Gastrocnemius medialis (tissue), 4 donors: Measurements from ENCODE around the gene PACSIN2.

Experiments
- CTCF ChIP-seq, 5 experiments: fragments of 450-650 bp in 3 of 5; fragments of 200-600 bp in 2 of 5; sonication (generic) in 2 of 5; IDR thresholded peaks in 4 of 5; conservative IDR thresholded peaks in 1 of 5; 1 replicate in 4 of 5; 2 replicates in 1 of 5; pipeline ENCODE4 v1.5.1; 2016 to 2019; ENCODE audit warnings: antibody characterized with exemption in 5 of 5, mild to moderate bottlenecking in 3 of 5, moderate library complexity in 3 of 5
- POLR2A ChIP-seq, 2 donors: fragments of 450-650 bp; IDR thresholded peaks; one replicate each; pipeline ENCODE4 v1.6.1; 2017; ENCODE audit warnings: antibody characterized with exemption in 2 of 2, mild to moderate bottlenecking in 2 of 2, moderate library complexity in 2 of 2

GRCh38 chr22:42889304-42889703 lies 125.6 kb downstream of the PACSIN2 start:
- TF ChIP-seq CTCF (IDR thresholded peaks at IDR 0.05 in 4 of 5, conservative IDR thresholded peaks at IDR 0.05 in 1 of 5) (no peak), POLR2A (IDR thresholded peaks at IDR 0.05) (no peak)
